ENCODE results near the gene TPP2. TPM values are rescaled to one million over a fixed set of nuclear protein-coding genes. Genes with fewer than 3 reads are reported as not detected.

Gene TPP2
- total RNA-seq, 1 experiment from 2014 or later: 31.6 TPM

- H3K4me3 ChIP-seq (ENCODE audit: low read depth in 2 of 2, low read length in 2 of 2): no peak overlapping the region
- ChIA-PET CTCF (no interaction called here), POLR2A (no interaction called here)
- intact Hi-C loops (cut with micrococcal nuclease; ENCODE audit: unreplicated experiment) (no loop called here), in situ Hi-C loops (cut with HindIII; ENCODE audit: low pct_unique_long_range_greater_than_20kb, low sequenced_read_pairs) (no loop called here)
- no TSS peak for BruUV-seq (replicated peaks)
- no peaks in the 10 kb centered on the region for H3K4me1 ChIP-seq (ENCODE audit: control insufficient read depth, insufficient read depth, low read length)
- H3K36me3 ChIP-seq (ENCODE audit: control insufficient read depth, insufficient read depth, low read length): no peaks in the 10 kb centered on the region
- DNase-seq (ENCODE audit: low read depth, low spot score) (no peak), ATAC-seq (no peak)
- H3K27me3 ChIP-seq (ENCODE audit: control insufficient read depth, insufficient read depth, low read length): no peaks in the 10 kb centered on the region
- no peak overlapping the region for H3K27ac ChIP-seq (ENCODE audit: low read length)
- no peaks in the 10 kb centered on the region for H3K9me3 ChIP-seq (ENCODE audit: control insufficient read depth, insufficient read depth, low read depth, low read length)
- TF ChIP-seq SIN3A (IDR thresholded peaks at IDR 0.05; ENCODE audit: borderline replicate concordance, insufficient read depth, low read depth, low read length): no peak
These were observed 112.8 kb downstream of the TPP2 start for GRCh38 chr13:102709536-102709935.

DNA sequence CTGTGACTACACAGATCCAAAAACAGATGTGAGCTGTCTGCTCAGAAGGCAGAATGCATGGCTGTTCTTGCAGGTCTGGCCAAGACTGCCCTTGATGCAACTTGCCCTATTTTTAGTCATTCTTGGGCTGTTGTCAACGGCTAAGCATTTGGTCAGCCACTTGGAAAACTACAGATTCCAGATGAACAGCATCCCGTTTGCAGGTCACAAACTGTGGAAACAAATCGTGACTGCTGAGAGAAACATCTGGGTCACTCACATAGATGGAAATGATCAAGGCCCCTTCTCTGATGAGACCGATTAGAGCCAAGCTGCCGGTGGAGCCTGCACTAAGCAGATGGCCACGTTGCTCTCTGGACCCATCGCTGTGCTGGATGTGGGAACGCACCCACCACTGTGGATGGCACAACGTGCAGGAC lies 113.5 kb downstream of the TPP2 start:
- H3K27ac ChIP-seq (ENCODE audit: low read length): no peak overlapping the region

DNA sequence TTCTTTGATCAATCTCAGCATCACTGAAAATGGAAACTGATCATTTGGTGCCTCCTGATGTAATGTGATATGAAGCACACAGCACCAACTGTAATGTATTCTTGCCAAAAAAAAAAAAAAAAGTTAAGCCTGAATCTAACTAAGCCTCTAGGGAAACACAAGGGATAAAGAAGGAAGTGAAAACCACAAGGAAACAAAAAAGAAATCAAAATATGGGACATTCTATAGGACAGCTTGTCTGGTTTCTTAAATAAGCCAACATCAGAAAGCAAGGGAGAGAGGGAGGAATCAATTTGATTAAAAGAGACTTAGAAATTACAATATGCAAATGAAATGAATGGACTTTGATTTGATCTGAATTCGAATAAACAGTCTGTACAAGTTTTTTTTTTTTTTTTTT lies 118.7 kb downstream of the TPP2 start:
- no peak for DNase-seq (ENCODE audit: low read depth, low spot score)
- no TSS peak for BruUV-seq (replicated peaks)
- Histone ChIP-seq H3K27ac (ENCODE audit: low read length) (no peak overlapping the region), H3K9me3 (ENCODE audit: control insufficient read depth, insufficient read depth, low read depth, low read length) (no peaks in the 10 kb centered on the region), H3K4me3 (ENCODE audit: low read depth in 2 of 2, low read length in 2 of 2) (no peak overlapping the region), H3K36me3 (ENCODE audit: control insufficient read depth, insufficient read depth, low read length) (no peaks in the 10 kb centered on the region), H3K4me1 (ENCODE audit: control insufficient read depth, insufficient read depth, low read length) (no peaks in the 10 kb centered on the region), H3K27me3 (ENCODE audit: control insufficient read depth, insufficient read depth, low read length) (no peaks in the 10 kb centered on the region; the same call in 1 of the 2 replicates)
- in situ Hi-C loops (cut with HindIII; ENCODE audit: low pct_unique_long_range_greater_than_20kb, low sequenced_read_pairs): no loop called here
- ChIA-PET POLR2A (no interaction called here), CTCF (no interaction called here)
- intact Hi-C loops (cut with micrococcal nuclease; ENCODE audit: unreplicated experiment): no loop called here
- TF ChIP-seq SIN3A (IDR thresholded peaks at IDR 0.05; ENCODE audit: borderline replicate concordance, insufficient read depth, low read depth, low read length) (no peak), TCF7L2 (IDR thresholded peaks at IDR 0.05; ENCODE audit: low read depth, low read length) (no peak), POLR2AphosphoS5 (IDR thresholded peaks at IDR 0.05; ENCODE audit: low read depth, low read length) (no peak)
- TF ChIP-seq, protein P1, sequence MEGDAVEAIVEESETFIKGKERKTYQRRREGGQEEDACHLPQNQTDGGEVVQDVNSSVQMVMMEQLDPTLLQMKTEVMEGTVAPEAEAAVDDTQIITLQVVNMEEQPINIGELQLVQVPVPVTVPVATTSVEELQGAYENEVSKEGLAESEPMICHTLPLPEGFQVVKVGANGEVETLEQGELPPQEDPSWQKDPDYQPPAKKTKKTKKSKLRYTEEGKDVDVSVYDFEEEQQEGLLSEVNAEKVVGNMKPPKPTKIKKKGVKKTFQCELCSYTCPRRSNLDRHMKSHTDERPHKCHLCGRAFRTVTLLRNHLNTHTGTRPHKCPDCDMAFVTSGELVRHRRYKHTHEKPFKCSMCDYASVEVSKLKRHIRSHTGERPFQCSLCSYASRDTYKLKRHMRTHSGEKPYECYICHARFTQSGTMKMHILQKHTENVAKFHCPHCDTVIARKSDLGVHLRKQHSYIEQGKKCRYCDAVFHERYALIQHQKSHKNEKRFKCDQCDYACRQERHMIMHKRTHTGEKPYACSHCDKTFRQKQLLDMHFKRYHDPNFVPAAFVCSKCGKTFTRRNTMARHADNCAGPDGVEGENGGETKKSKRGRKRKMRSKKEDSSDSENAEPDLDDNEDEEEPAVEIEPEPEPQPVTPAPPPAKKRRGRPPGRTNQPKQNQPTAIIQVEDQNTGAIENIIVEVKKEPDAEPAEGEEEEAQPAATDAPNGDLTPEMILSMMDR (IDR thresholded peaks at IDR 0.05): no peak
- TF ChIP-seq, protein P2, sequence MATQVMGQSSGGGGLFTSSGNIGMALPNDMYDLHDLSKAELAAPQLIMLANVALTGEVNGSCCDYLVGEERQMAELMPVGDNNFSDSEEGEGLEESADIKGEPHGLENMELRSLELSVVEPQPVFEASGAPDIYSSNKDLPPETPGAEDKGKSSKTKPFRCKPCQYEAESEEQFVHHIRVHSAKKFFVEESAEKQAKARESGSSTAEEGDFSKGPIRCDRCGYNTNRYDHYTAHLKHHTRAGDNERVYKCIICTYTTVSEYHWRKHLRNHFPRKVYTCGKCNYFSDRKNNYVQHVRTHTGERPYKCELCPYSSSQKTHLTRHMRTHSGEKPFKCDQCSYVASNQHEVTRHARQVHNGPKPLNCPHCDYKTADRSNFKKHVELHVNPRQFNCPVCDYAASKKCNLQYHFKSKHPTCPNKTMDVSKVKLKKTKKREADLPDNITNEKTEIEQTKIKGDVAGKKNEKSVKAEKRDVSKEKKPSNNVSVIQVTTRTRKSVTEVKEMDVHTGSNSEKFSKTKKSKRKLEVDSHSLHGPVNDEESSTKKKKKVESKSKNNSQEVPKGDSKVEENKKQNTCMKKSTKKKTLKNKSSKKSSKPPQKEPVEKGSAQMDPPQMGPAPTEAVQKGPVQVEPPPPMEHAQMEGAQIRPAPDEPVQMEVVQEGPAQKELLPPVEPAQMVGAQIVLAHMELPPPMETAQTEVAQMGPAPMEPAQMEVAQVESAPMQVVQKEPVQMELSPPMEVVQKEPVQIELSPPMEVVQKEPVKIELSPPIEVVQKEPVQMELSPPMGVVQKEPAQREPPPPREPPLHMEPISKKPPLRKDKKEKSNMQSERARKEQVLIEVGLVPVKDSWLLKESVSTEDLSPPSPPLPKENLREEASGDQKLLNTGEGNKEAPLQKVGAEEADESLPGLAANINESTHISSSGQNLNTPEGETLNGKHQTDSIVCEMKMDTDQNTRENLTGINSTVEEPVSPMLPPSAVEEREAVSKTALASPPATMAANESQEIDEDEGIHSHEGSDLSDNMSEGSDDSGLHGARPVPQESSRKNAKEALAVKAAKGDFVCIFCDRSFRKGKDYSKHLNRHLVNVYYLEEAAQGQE (IDR thresholded peaks at IDR 0.05; ENCODE audit: insufficient read depth in 1 of 2, low read depth in 2 of 2, low read length in 1 of 2): no peak
- ATAC-seq: no peak

More for the DNA sequence above, 113.5 kb downstream of the TPP2 start:
- no peaks in the 10 kb centered on the region for H3K36me3 ChIP-seq (ENCODE audit: control insufficient read depth, insufficient read depth, low read length)
- ChIA-PET CTCF (no interaction called here), POLR2A (no interaction called here)
- BruUV-seq (replicated peaks): no TSS peak
- ATAC-seq (no peak), DNase-seq (ENCODE audit: low read depth, low spot score) (no peak)
- no peaks in the 10 kb centered on the region for H3K27me3 ChIP-seq (ENCODE audit: control insufficient read depth, insufficient read depth, low read length)
- in situ Hi-C loops (cut with HindIII; ENCODE audit: low pct_unique_long_range_greater_than_20kb, low sequenced_read_pairs) (no loop called here), intact Hi-C loops (cut with micrococcal nuclease; ENCODE audit: unreplicated experiment) (no loop called here)
- TF ChIP-seq POLR2AphosphoS5 (IDR thresholded peaks at IDR 0.05; ENCODE audit: low read depth, low read length) (no peak), SIN3A (IDR thresholded peaks at IDR 0.05; ENCODE audit: borderline replicate concordance, insufficient read depth, low read depth, low read length) (no peak), TCF7L2 (IDR thresholded peaks at IDR 0.05; ENCODE audit: low read depth, low read length) (no peak)
- TF ChIP-seq, protein P2 (IDR thresholded peaks at IDR 0.05; ENCODE audit: insufficient read depth in 1 of 2, low read depth in 2 of 2, low read length in 1 of 2): no peak
- TF ChIP-seq, protein P1 (IDR thresholded peaks at IDR 0.05): no peak
- H3K4me3 ChIP-seq (ENCODE audit: low read depth in 2 of 2, low read length in 2 of 2): no peak overlapping the region
- H3K9me3 ChIP-seq (ENCODE audit: control insufficient read depth, insufficient read depth, low read depth, low read length): no peaks in the 10 kb centered on the region
- no peaks in the 10 kb centered on the region for H3K4me1 ChIP-seq (ENCODE audit: control insufficient read depth, insufficient read depth, low read length)

Data from Panc1 (cell line).